ENCODE data around the gene ABCA4.

The ABCA4 gene

GRCh38 chr1:94033849-94034248, 87.1 kb downstream of the ABCA4 start:
- no peak for TF ChIP-seq REST (IDR thresholded peaks at IDR 0.05; ENCODE audit: insufficient read depth in 1 of 2, low read depth in 2 of 2, low read length in 2 of 2)
- no peak for TF ChIP-seq POLR2AphosphoS5 (IDR thresholded peaks at IDR 0.05; ENCODE audit: low read depth, low read length)
- TF ChIP-seq FOXP2 (optimal IDR thresholded peaks at IDR 0.05; ENCODE audit: borderline replicate concordance, extremely low read depth, extremely low read length, insufficient read depth): no peak
- no peak for TF ChIP-seq TAF1 (IDR thresholded peaks at IDR 0.05; ENCODE audit: borderline replicate concordance, insufficient read depth, low read length)
- no peak for TF ChIP-seq SIN3A (IDR thresholded peaks at IDR 0.05; ENCODE audit: borderline replicate concordance, insufficient read depth, low read length)

GRCh38 chr1:94032637-94033036, 88.3 kb downstream of the ABCA4 start:
- no peak for TF ChIP-seq FOXP2 (optimal IDR thresholded peaks at IDR 0.05; ENCODE audit: borderline replicate concordance, extremely low read depth, extremely low read length, insufficient read depth)
- TF ChIP-seq TAF1 (IDR thresholded peaks at IDR 0.05; ENCODE audit: borderline replicate concordance, insufficient read depth, low read length): no peak
- no peak for TF ChIP-seq SIN3A (IDR thresholded peaks at IDR 0.05; ENCODE audit: borderline replicate concordance, insufficient read depth, low read length)
- TF ChIP-seq POLR2AphosphoS5 (IDR thresholded peaks at IDR 0.05; ENCODE audit: low read depth, low read length): no peak
- no peak for TF ChIP-seq REST (IDR thresholded peaks at IDR 0.05; ENCODE audit: insufficient read depth in 1 of 2, low read depth in 2 of 2, low read length in 2 of 2)

- TF ChIP-seq FOXP2 (optimal IDR thresholded peaks at IDR 0.05; ENCODE audit: borderline replicate concordance, extremely low read depth, extremely low read length, insufficient read depth) (no peak), REST (IDR thresholded peaks at IDR 0.05; ENCODE audit: insufficient read depth in 1 of 2, low read depth in 2 of 2, low read length in 2 of 2) (no peak), TAF1 (IDR thresholded peaks at IDR 0.05; ENCODE audit: borderline replicate concordance, insufficient read depth, low read length) (no peak)
These were observed 89.4 kb downstream of the ABCA4 start for GRCh38 chr1:94031591-94031990.

- TF ChIP-seq TAF1 (IDR thresholded peaks at IDR 0.05; ENCODE audit: borderline replicate concordance, insufficient read depth, low read length) (no peak), REST (IDR thresholded peaks at IDR 0.05; ENCODE audit: insufficient read depth in 1 of 2, low read depth in 2 of 2, low read length in 2 of 2) (no peak), SIN3A (IDR thresholded peaks at IDR 0.05; ENCODE audit: borderline replicate concordance, insufficient read depth, low read length) (no peak), FOXP2 (optimal IDR thresholded peaks at IDR 0.05; ENCODE audit: borderline replicate concordance, extremely low read depth, extremely low read length, insufficient read depth) (no peak), POLR2AphosphoS5 (IDR thresholded peaks at IDR 0.05; ENCODE audit: low read depth, low read length) (no peak)
These were observed 89.8 kb downstream of the ABCA4 start for GRCh38 chr1:94031154-94031553.

Measured in PFSK-1 (cell line).